ENCODE results near the gene WAS.

Gene WAS

GRCh38 chrX:48703642-48704481, 20.3 kb downstream of the WAS start:
- TF ChIP-seq CTCF (IDR thresholded peaks at IDR 0.05; ENCODE audit: borderline replicate concordance, insufficient read depth, low read depth, low read length), result no peak
- no peak overlapping the region for H3K4me3 ChIP-seq (ENCODE audit: low read depth, low read length)

- no peak overlapping the region for H3K4me3 ChIP-seq (ENCODE audit: low read depth, low read length)
- TF ChIP-seq CTCF (IDR thresholded peaks at IDR 0.05; ENCODE audit: borderline replicate concordance, insufficient read depth, low read depth, low read length), result no peak
Measured at GRCh38 chrX:48705871-48706270, 22.3 kb downstream of the WAS start.

- no peak overlapping the region for H3K4me3 ChIP-seq (ENCODE audit: low read depth, low read length)
- no peak for TF ChIP-seq CTCF (IDR thresholded peaks at IDR 0.05; ENCODE audit: borderline replicate concordance, insufficient read depth, low read depth, low read length)
Measured at GRCh38 chrX:48709522-48710112, 26.0 kb downstream of the WAS start.

GRCh38 chrX:48711162-48711928, 27.7 kb downstream of the WAS start:
- TF ChIP-seq CTCF (IDR thresholded peaks at IDR 0.05; ENCODE audit: borderline replicate concordance, insufficient read depth, low read depth, low read length), result no peak
- H3K4me3 ChIP-seq (ENCODE audit: low read depth, low read length), result no peak overlapping the region

GRCh38 chrX:48711929-48712505, 28.4 kb downstream of the WAS start:
- TF ChIP-seq CTCF (IDR thresholded peaks at IDR 0.05; ENCODE audit: borderline replicate concordance, insufficient read depth, low read depth, low read length), result no peak
- H3K4me3 ChIP-seq (ENCODE audit: low read depth, low read length), result no peak overlapping the region

- no peak for TF ChIP-seq CTCF (IDR thresholded peaks at IDR 0.05; ENCODE audit: borderline replicate concordance, insufficient read depth, low read depth, low read length)
- H3K4me3 ChIP-seq (ENCODE audit: low read depth, low read length), result no peak overlapping the region
Measured at GRCh38 chrX:48713847-48714246, 30.2 kb downstream of the WAS start.

Data from GM12875 (cell line).